Chondrocyte (in vitro differentiated cells): ENCODE data around the gene IQGAP2. TPM values are rescaled to one million over a fixed set of nuclear protein-coding genes. Genes with fewer than 3 reads are reported as not detected.

Experiments
- DNase-seq: peaks from one replicate; pipeline ENCODE4 v3.0.0; 2021; ENCODE audit warnings: mixed read lengths, low spot score
- H3K27ac Mint-ChIP-seq: one replicate; pipeline ENCODE4 v1.8.0; 2021; ENCODE audit warnings: mild to moderate bottlenecking, moderate library complexity, mixed read lengths; ENCODE audit not compliant: unreplicated experiment
- H3K27me3 Mint-ChIP-seq: 2 replicates; pipeline ENCODE4 v1.8.0; 2021; ENCODE audit warnings: low read depth, mixed read lengths
- H3K36me3 Mint-ChIP-seq: 2 replicates; pipeline ENCODE4 v1.8.0; 2021; ENCODE audit warnings: low read depth, mixed read lengths
- H3K4me1 Mint-ChIP-seq: 2 replicates; pipeline ENCODE4 v1.8.0; 2021; ENCODE audit warnings: low read depth, mild to moderate bottlenecking, mixed read lengths
- H3K4me3 Mint-ChIP-seq: one replicate; pipeline ENCODE4 v1.8.0; 2021; ENCODE audit warnings: mild to moderate bottlenecking, moderate library complexity, mixed read lengths; ENCODE audit not compliant: unreplicated experiment
- H3K9me3 Mint-ChIP-seq: 2 replicates; pipeline ENCODE4 v1.8.0; 2021; ENCODE audit warnings: low read depth, mixed read lengths
- total RNA-seq: library from RNA; stranded (reverse); gene quantifications from 3 replicates; pipeline ENCODE4 v1.2.1, GENCODE V29; 2021
- TF ChIP-seq, protein P1 (sequence below): fragments of 200-600 bp; sonication (generic); IDR thresholded peaks from 2 replicates; pipeline ENCODE4 v1.5.0; 2021; ENCODE audit warnings: antibody characterized with exemption, mild to moderate bottlenecking, moderate library complexity

IQGAP2 gene
- total RNA-seq, 1 donor from 2014 or later: 3.0 TPM

DNA sequence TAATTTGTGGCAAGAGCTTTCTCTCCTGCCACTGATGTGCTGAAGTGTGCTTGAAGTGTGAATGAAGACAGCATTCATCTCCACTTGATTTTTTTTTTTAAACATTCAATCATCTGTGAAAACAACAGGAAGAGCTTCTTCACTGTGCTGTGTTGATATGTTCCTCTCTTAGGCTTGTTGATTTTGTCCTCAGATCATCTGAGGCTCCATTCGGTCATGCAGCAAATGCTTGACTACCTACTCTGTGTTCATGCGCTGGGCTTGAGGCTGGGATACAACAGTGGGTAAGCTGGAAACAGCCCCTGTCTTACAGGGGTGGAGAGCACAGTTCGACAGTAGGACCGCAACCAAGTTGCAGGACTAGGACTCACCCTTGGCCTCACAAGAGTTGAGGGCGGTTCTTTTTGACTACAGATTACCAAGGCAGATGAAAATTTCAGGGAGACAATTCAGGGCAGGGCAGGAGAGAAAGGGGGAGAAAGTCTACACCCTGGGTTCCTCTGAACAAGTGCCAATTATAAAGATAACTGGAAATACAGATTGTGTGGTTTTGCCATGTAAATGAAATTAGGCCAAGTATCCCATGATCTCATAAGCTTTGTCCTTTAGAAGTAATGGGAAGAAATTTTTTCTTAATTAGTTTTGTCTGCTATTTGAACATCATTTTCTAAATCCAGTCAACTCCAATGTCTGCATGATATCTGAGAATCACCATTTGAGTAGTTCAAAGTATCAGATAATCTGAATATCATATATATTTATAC is 281.9 kb downstream of the IQGAP2 start:
- H3K4me3 Mint-ChIP-seq: no peak overlapping the region
- H3K4me1 Mint-ChIP-seq: peaks cover 32% of the 10 kb centered on the region
- no peak for DNase-seq
- TF ChIP-seq, protein P1, sequence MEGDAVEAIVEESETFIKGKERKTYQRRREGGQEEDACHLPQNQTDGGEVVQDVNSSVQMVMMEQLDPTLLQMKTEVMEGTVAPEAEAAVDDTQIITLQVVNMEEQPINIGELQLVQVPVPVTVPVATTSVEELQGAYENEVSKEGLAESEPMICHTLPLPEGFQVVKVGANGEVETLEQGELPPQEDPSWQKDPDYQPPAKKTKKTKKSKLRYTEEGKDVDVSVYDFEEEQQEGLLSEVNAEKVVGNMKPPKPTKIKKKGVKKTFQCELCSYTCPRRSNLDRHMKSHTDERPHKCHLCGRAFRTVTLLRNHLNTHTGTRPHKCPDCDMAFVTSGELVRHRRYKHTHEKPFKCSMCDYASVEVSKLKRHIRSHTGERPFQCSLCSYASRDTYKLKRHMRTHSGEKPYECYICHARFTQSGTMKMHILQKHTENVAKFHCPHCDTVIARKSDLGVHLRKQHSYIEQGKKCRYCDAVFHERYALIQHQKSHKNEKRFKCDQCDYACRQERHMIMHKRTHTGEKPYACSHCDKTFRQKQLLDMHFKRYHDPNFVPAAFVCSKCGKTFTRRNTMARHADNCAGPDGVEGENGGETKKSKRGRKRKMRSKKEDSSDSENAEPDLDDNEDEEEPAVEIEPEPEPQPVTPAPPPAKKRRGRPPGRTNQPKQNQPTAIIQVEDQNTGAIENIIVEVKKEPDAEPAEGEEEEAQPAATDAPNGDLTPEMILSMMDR: no peak
- H3K9me3 Mint-ChIP-seq: peaks cover 7% of the 10 kb centered on the region
- H3K27ac Mint-ChIP-seq: no peak overlapping the region
- H3K27me3 Mint-ChIP-seq: no peaks in the 10 kb centered on the region
- no peaks in the 10 kb centered on the region for H3K36me3 Mint-ChIP-seq

DNA sequence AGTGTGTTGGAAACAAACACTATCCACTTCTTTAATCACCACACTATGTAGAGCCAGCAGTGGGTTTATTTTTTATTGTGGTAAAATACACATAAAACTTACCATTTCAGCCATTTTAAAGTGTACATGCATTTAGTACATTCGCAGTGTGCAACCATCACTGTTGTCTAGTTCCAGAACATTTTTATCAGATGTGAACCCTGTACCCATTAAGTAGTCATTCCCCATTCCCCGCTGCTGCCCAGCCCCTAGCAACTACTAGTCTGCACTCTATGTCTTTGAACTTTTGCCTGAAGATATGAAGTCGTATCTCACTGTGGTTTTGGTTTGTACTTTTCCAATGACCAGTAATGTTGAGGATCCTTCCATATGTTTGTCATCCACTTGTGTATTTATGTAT is 282.6 kb downstream of the IQGAP2 start:
- TF ChIP-seq, protein P1: no peak
- H3K9me3 Mint-ChIP-seq: peaks cover 7% of the 10 kb centered on the region
- no peak for DNase-seq
- H3K36me3 Mint-ChIP-seq: no peaks in the 10 kb centered on the region
- H3K27ac Mint-ChIP-seq: no peak overlapping the region
- no peaks in the 10 kb centered on the region for H3K27me3 Mint-ChIP-seq
- H3K4me3 Mint-ChIP-seq: no peak overlapping the region
- peaks cover 39% of the 10 kb centered on the region for H3K4me1 Mint-ChIP-seq

DNA sequence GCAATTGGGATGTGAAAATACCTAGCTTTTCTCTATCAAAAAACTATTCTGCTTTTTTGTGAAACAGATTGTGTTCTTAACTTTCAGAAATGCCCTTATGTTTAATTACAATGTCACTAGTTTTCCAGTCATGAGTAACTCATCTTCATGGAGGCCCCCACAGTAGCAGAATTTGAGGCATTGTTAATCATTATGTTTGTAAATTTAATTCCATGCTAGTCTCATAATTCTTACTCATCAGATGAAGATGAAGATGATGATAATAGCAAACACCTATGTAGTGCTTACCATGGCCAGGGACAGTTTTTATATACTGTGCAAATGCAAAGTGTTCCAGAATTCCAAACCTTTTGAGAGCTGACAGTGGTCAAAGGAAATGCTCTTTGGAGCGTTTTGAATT is 285.1 kb downstream of the IQGAP2 start:
- Mint-ChIP-seq H3K9me3 (peaks cover 7% of the 10 kb centered on the region), H3K36me3 (no peaks in the 10 kb centered on the region), H3K4me3 (no peak overlapping the region), H3K27me3 (no peaks in the 10 kb centered on the region), H3K27ac (no peak overlapping the region), H3K4me1 (peaks cover 64% of the 10 kb centered on the region)
- TF ChIP-seq, protein P1: no peak
- DNase-seq: no peak

DNA sequence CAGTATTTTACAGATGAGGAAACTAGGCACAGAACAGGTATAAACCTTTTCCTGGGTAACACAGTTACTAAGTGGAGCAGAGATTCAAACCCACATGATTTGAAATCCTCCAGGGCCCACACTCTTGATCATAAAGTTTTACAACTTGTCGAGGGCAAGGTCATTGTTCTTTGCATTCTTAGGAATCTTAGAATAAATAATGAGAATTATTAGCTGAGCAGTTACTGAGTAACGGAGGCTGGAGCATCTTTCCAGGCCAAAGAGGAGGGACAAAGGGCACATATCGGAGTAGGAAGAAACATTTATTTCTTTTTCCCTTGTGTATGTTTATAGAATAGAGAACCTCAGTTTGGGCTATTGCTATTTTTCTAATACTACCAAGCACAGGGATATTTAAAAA is 285.8 kb downstream of the IQGAP2 start:
- H3K27me3 Mint-ChIP-seq: no peaks in the 10 kb centered on the region
- H3K4me1 Mint-ChIP-seq: peaks cover 64% of the 10 kb centered on the region
- peak overlapping the region; percentile 95 for H3K27ac Mint-ChIP-seq
- peaks cover 7% of the 10 kb centered on the region for H3K9me3 Mint-ChIP-seq
- TF ChIP-seq, protein P1: no peak
- no peak for DNase-seq
- no peaks in the 10 kb centered on the region for H3K36me3 Mint-ChIP-seq
- H3K4me3 Mint-ChIP-seq: no peak overlapping the region

DNA sequence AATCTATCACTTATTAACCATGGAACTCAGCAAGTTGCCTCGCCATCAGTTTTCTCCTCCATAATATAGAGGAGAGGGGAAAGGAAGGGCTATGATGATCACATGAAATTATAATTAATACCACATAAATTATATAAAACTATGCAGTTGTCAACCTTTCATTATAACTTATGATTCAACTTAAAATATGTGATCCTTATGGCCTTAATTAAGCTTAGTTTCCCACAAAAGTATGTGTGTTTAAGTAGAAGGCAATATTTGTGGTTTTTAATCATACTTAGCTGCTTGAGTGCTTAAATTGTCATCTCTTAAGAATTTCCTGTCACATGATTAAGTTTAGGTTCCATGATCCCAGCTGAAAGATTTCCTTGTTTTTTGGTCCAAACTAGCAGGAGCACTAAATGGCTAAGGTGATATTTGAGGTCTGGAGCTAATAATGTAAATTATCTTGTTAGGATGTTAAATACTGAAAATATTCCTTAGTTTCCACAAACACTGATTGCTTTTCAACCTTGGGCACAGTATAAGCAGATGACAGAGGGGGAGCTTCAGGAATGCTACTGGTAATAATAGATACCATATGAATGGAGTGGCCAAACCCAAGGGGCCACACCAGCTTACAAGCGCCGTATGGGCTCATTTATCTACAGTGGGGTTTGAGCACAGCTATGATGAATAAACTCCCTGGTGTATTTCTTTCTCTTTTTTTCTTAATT is 286.4 kb downstream of the IQGAP2 start:
- Mint-ChIP-seq H3K27me3 (no peaks in the 10 kb centered on the region), H3K36me3 (no peaks in the 10 kb centered on the region), H3K9me3 (peaks cover 7% of the 10 kb centered on the region), H3K27ac (peak overlapping the region; percentile 95), H3K4me3 (no peak overlapping the region), H3K4me1 (peaks cover 61% of the 10 kb centered on the region)
- TF ChIP-seq, protein P1: no peak
- DNase-seq: no peak
